HG03039 (cell line): ENCODE data around the gene NPFF.

Source experiments
- ATAC-seq: cut with Tn5 transposase; IDR thresholded peaks from one replicate; pipeline ENCODE4 v1.9.1; 2021; ENCODE audit warnings: mild to moderate bottlenecking, moderate library complexity; ENCODE audit not compliant: unreplicated experiment

NPFF gene

DNA sequence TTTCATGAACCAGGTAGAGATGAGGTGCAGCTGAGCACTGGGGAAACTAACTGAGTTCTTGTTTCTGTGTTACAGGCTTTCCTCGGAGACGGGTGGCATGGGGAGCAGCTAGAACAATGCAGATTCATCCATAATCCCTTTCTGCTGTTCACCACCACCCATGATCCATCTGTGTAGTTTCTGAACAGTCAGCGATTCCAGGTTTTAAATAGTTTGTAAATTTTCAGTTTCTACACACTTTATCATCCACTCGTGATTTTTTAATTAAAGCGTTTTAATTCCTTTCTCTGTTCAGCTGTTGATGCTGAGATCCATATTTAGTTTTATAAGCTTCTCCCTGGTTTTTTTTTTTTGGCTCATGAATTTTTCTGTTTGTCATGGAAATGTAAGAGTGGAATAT, 28.0 kb downstream of the NPFF start:
- ATAC-seq: no peak

- no peak for ATAC-seq
These were observed 28.4 kb downstream of the NPFF start for GRCh38 chr12:53478865-53479264.

DNA sequence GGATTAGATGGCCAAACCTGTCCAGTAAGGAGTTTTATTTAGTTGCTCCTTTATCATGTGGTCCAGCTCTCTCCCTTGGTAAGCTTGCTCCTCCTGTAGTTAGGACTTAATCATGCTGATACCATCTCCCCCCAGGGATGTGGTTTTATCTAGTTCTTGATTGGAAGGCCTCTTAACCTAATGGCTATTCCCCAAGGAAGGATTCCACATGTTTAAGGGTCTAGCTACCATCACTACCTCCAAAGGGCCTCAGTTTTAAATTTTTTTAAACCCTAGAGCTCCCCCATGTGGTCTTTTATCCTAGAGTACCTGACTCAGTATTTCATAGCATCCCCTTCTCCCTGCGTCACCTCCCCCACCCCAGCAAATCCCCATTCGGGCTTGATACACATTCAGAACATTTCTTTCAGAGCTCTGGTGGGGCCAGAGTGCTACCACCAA, 30.5 kb downstream of the NPFF start:
- no peak for ATAC-seq

GRCh38 chr12:53474819-53475218, 32.5 kb downstream of the NPFF start:
- no peak for ATAC-seq

DNA sequence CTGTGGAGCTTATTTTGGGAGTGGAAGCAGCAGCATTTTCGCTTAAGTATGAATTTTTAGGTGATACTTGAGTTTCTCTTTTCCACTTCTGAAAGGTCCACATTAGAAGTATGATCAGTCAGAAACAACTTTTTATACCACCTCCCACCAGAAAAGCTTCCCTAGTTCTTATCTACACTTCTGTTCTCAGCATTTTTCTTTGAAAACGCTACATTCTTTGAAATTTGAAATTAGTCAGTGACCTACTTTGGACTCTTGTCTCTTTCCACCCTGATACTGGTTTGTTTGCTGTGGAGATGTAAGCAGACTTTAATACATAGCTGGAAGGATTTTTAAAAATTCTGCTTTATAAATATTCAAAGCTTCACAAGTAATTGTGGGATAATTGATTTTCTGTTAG, 33.2 kb downstream of the NPFF start:
- no peak for ATAC-seq

- ATAC-seq: no peak
These were observed 35.2 kb downstream of the NPFF start for GRCh38 chr12:53472056-53472582.

- no peak for ATAC-seq
These were observed 39.0 kb downstream of the NPFF start for GRCh38 chr12:53468282-53468681.

DNA sequence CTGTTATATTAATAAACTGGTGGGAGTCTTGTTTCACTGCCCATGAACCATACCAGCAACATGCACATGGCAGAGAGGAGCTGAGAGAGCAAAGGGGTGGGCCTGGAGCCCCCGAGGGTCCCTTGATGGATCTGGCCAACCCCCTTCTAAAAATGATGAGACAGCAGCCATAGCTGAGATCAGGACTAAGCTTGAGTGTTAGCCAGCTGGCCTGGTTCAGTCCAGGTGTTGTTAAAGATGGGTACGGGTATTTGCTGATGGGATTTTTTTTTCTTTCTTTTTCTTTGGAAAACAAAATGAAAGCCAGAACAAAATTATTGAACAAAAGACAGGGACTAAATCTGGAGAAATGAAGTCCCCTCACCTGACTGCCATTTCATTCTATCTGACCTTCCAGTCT, 39.4 kb downstream of the NPFF start:
- ATAC-seq: no peak

- ATAC-seq: no peak
These were observed 40.2 kb downstream of the NPFF start for GRCh38 chr12:53467082-53467481.

DNA sequence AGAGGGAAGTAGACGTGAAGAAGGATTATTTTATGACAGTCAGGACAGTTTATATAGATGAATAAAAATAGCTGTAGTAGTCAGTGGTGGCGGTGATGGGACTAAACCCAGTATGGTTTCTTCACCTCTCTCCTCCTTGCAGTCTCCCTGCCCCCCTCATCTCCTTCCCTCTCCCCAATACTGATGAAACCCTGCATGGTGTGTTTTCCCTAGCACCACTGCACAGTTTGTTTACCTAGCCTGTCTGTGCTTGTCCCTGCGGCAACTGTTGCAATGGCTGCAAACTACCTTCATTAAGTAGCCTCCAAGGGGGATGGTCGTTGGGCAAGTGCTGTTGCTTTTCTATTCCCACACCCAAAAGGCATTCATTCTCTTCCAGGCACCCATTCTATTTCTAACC, 40.6 kb downstream of the NPFF start:
- ATAC-seq: no peak

DNA sequence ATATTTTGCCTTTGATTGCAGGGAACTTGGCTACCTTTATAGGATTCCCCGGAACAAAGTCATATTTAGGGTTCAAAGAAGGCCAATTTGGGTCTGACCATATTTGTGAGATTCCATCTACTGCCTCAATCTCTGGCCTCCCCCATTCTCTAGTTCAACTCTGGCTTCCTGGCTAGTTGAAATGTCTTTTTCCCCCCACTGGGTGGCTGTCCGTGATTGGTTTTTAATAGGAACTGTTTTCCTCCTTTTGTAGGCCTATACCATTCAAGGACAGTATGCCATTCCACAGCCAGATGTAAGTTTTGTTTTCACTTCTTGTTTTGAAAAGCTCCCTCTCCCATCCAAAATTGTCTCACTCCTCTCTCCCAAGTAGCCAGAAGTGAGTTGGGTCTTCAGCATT, 41.6 kb downstream of the NPFF start:
- ATAC-seq: no peak

DNA sequence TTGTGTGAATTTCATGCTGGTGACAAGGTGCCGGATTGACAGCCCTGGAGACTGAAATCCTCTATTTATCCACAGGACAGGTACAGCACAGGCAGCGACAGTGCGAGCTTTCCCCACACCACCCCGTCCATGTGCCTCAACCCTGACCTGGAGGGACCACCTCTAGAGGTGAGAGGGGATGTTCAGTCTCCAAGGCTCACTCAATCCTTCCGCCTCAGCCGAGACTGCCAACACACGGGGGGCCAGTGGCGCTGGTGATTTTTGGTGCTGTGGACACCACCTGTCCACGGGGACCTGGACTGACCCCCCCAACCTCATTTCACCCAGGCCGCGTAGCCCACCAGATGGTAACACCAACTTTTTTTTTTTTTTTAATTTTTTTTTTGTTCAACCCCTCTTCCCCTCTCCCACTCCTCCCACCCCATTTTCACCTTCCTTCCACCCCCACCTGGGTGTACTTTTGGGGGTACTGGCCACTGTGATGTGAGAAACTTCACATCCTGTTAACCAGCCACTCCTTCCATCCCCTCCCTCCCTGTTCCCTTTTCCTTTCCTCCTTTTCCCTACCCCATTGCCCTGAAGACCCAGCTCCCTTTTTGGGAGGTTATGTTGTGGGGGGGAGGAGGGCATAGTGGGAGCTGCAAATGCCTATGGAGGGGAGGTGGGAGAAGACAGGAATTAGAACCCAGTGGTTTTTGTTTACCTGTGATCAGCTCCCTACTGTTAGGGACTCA, 42.4 kb downstream of the NPFF start:
- no peak for ATAC-seq

GRCh38 chr12:53463802-53464560, 43.3 kb downstream of the NPFF start:
- no peak for ATAC-seq

GRCh38 chr12:53462935-53463334, 44.3 kb downstream of the NPFF start:
- no peak for ATAC-seq

GRCh38 chr12:53461591-53461990, 45.7 kb downstream of the NPFF start:
- no peak for ATAC-seq

GRCh38 chr12:53461059-53461458, 46.2 kb downstream of the NPFF start:
- no peak for ATAC-seq

- ATAC-seq: no peak
These were observed 48.2 kb downstream of the NPFF start for GRCh38 chr12:53459097-53459496.
